Suppressor macrophage treated with lipopolysaccharide for 4 hours (primary cell): Measurements from ENCODE around the gene GABRD.

ENCODE experiments used
- DNase-seq: peaks from one replicate; pipeline ENCODE4 v3.0.0-alpha.2; 2020

The GABRD gene

GRCh38 chr1:2079396-2080085 is 60.4 kb downstream of the GABRD start:
- no peak for DNase-seq

- DNase-seq: no peak
These were observed 61.0 kb downstream of the GABRD start for GRCh38 chr1:2080140-2080539.
